Spleen (tissue), 11 donors: ENCODE data around the gene TBX1. TPM values are rescaled to one million over a fixed set of nuclear protein-coding genes. Genes with fewer than 3 reads are reported as not detected.

ENCODE experiments used
- DNase-seq: peaks from one replicate; pipeline ENCODE4 v3.0.0-alpha.2; 2020
- H3K27ac ChIP-seq, 8 donors: fragments of 200-600 bp; sonication (generic) in 7 of 8; 1 replicate in 4 of 8; 2 replicates in 4 of 8; pipeline versions ENCODE4 v1.5.0 to v1.8.0; 2016 to 2021; ENCODE audit warnings: inconsistent platforms in 4 of 8, mild to moderate bottlenecking in 4 of 8, moderate library complexity in 1 of 8
- H3K27me3 ChIP-seq, 7 donors: fragments of 200-600 bp; sonication (generic) in 6 of 7; replicated peaks in 1 of 7; 1 replicate in 4 of 7; 2 replicates in 3 of 7; pipeline versions ENCODE4 v1.5.0 to v1.8.0; 2016 to 2021; ENCODE audit warnings: inconsistent platforms in 3 of 7, mild to moderate bottlenecking in 1 of 7
- H3K36me3 ChIP-seq, 6 donors: fragments of 200-600 bp; sonication (generic) in 5 of 6; 1 replicate in 4 of 6; 2 replicates in 2 of 6; pipeline versions ENCODE4 v1.5.0 to v1.8.0; 2016 to 2021; ENCODE audit warnings: inconsistent platforms in 2 of 6
- H3K4me1 ChIP-seq, 6 donors: fragments of 200-600 bp; sonication (generic) in 5 of 6; 1 replicate in 3 of 6; 2 replicates in 3 of 6; pipeline versions ENCODE4 v1.5.0 to v1.8.0; 2016 to 2021; ENCODE audit warnings: inconsistent platforms in 3 of 6
- H3K4me3 ChIP-seq, 8 donors: fragments of 200-600 bp; sonication (generic) in 7 of 8; 1 replicate in 4 of 8; 2 replicates in 4 of 8; pipeline versions ENCODE4 v1.5.0 to v1.8.0; 2016 to 2021; ENCODE audit warnings: inconsistent platforms in 4 of 8, mild to moderate bottlenecking in 4 of 8, moderate library complexity in 2 of 8
- H3K9me3 ChIP-seq, 8 donors: fragments of 200-600 bp; sonication (generic) in 7 of 8; 1 replicate in 4 of 8; 2 replicates in 4 of 8; pipeline versions ENCODE4 v1.5.0 to v1.8.0; 2016 to 2021; ENCODE audit warnings: inconsistent platforms in 4 of 8
- CTCF ChIP-seq, 11 experiments: fragments of 200-600 bp in 7 of 11; fragments of 450-650 bp in 4 of 11; sonication (generic) in 4 of 11; IDR thresholded peaks in 8 of 11; conservative IDR thresholded peaks in 3 of 11; 1 replicate in 7 of 11; 2 replicates in 4 of 11; pipeline versions ENCODE4 v1.4.0 to v1.8.0; 2016 to 2021; ENCODE audit warnings: antibody characterized with exemption in 11 of 11, inconsistent platforms in 4 of 11, mild to moderate bottlenecking in 1 of 11
- POLR2A ChIP-seq, 3 donors: fragments of 450-650 bp; IDR thresholded peaks; one replicate each; pipeline ENCODE4 v1.5.1; 2017; ENCODE audit warnings: antibody characterized with exemption in 3 of 3, mild to moderate bottlenecking in 1 of 3
- POLR2AphosphoS5 ChIP-seq, 3 donors: sonication (generic); formaldehyde crosslinking; IDR thresholded peaks; one replicate each; pipeline ENCODE4 v1.5.1; 2017; ENCODE audit warnings: antibody characterized with exemption in 3 of 3
- WGBS, 5 donors: extraction: QIAGEN DNeasy Blood & Tissue Kit in 3 of 5; methylation state at CpG; one replicate each; pipeline versions ENCODE4 v1.1.5 to v1.1.7; 2013 to 2018; 5-methylcytosine and 5-hydroxymethylcytosine counted together
- intact Hi-C: fragments of 100-400 bp; cut with DNase I; formaldehyde crosslinking; loops from one replicate; pipeline ENCODE4 v1.15.0; 2023; ENCODE audit warnings: low total_unique reads
- polyA plus RNA-seq, 3 donors: library from polyadenylated mRNA; stranded (reverse); fragments of 200-250 nt; gene quantifications; one replicate each; pipeline ENCODE4 v1.2.1, GENCODE V29; 2013
- total RNA-seq, 7 donors: library from RNA; depleted of rRNA in 3 of 7; stranded (reverse); fragments of >200 nt in 3 of 7; fragmentation: NEBNext Ultra II Directional in 4 of 7; extraction: Animal tissue kit (Norgen Biotek cat#: 25700) in 4 of 7; gene quantifications; one replicate each; pipeline versions ENCODE4 v1.1.0 to v1.2.1, GENCODE V29; 2016 to 2021
- donor health status: healthy with polysubstance abuse.
- donor health status: DM: no; HTN: no; CAD: no; lungs with moderate emphysema.
- donor health status: DM: no; HTN: no; CAD: no.
- donor health status: Bipolar disorder and iron deficiency.
- donor health status: healthy.
- donor health status: DM: no; HTN: no; CAD: no.
- donor health status: DM: yes; HTN: yes; CAD: no.

Gene TBX1
- total and polyA plus RNA-seq, 10 donors, result 0.17 to 10.5 (median 0.70) TPM

- Histone ChIP-seq H3K4me3 (peak overlapping the region in 7 of 8 donors; percentile 38 to 73 (median 45)), H3K9me3 (no peaks in the 10 kb centered on the region), H3K27ac (peak overlapping the region in 6 of 8 donors; percentile 48 to 80 (median 78)), H3K36me3 (no peaks in the 10 kb centered on the region), H3K4me1 (peaks cover 6 to 56% (median 41%) of the 10 kb centered on the region in 6 donors), H3K27me3 (peaks cover 0 to 100% (median 94%) of the 10 kb centered on the region in 7 donors)
- intact Hi-C loops, result no loop called here
- TF ChIP-seq POLR2A (IDR thresholded peaks at IDR 0.05) (no peak), POLR2AphosphoS5 (IDR thresholded peaks at IDR 0.05) (peak in 2 of 3 donors; percentile 45 to 54)
- no peak for DNase-seq
- WGBS, 5 donors, result 1 to 6% (median 2%) methylated on average over 14 to 83 of the region's 83 CpGs
Measured at GRCh38 chr22:19765477-19766239, 5.1 kb downstream of the TBX1 start.

GRCh38 chr22:19766240-19766510 lies 5.6 kb downstream of the TBX1 start:
- DNase-seq, result no peak
- intact Hi-C loops, result no loop called here
- Histone ChIP-seq H3K9me3 (no peaks in the 10 kb centered on the region), H3K36me3 (no peaks in the 10 kb centered on the region), H3K4me1 (peaks cover 6 to 53% (median 39%) of the 10 kb centered on the region in 6 donors), H3K27me3 (peaks cover 0 to 100% (median 97%) of the 10 kb centered on the region in 7 donors), H3K4me3 (peak overlapping the region in 7 of 8 donors; percentile 37 to 73 (median 45)), H3K27ac (peak overlapping the region; percentile 48 to 80 (median 74))
- 0 to 8% (median 2%) methylated on average over 5 to 36 of the region's 36 CpGs; no CpG with 5 or more reads in 1 of the 5 donors for WGBS, 5 donors
- TF ChIP-seq CTCF (IDR thresholded peaks at IDR 0.05 in 8 of 11, conservative IDR thresholded peaks at IDR 0.05 in 3 of 11) (no peak), POLR2AphosphoS5 (IDR thresholded peaks at IDR 0.05) (no peak)

GRCh38 chr22:19766511-19767426 lies 6.2 kb downstream of the TBX1 start:
- WGBS, 5 donors, result 0 to 2% (median 1%) methylated on average over 46 to 103 of the region's 103 CpGs
- Histone ChIP-seq H3K4me1 (peaks cover 6 to 47% (median 35%) of the 10 kb centered on the region in 6 donors), H3K27ac (peak overlapping the region; percentile 48 to 80 (median 74)), H3K27me3 (peaks cover 0 to 100% (median 91%) of the 10 kb centered on the region in 7 donors), H3K36me3 (no peaks in the 10 kb centered on the region), H3K4me3 (peak overlapping the region; percentile 8 to 73 (median 45)), H3K9me3 (no peaks in the 10 kb centered on the region)
- DNase-seq, result peak; percentile 91
- TF ChIP-seq POLR2AphosphoS5 (IDR thresholded peaks at IDR 0.05), result peak in 2 of 3 donors; percentile 49 to 69
- peak in 8 of 11 experiments; percentile 16 to 56 (median 32) for TF ChIP-seq CTCF (IDR thresholded peaks at IDR 0.05 in 8 of 11, conservative IDR thresholded peaks at IDR 0.05 in 3 of 11)
- no peak for TF ChIP-seq POLR2A (IDR thresholded peaks at IDR 0.05)
- intact Hi-C loops, result no loop called here

GRCh38 chr22:19767427-19768341 lies 7.1 kb downstream of the TBX1 start:
- Histone ChIP-seq H3K27me3 (peaks cover 0 to 100% (median 82%) of the 10 kb centered on the region in 7 donors), H3K9me3 (no peaks in the 10 kb centered on the region), H3K27ac (peak overlapping the region; percentile 38 to 80 (median 74)), H3K4me1 (peaks cover 6 to 53% (median 41%) of the 10 kb centered on the region in 6 donors), H3K36me3 (no peaks in the 10 kb centered on the region), H3K4me3 (peak overlapping the region in 7 of 8 donors; percentile 37 to 73 (median 45))
- WGBS, 5 donors, result 16 to 27% (median 19%) methylated on average over 34 to 35 of the region's 35 CpGs
- intact Hi-C loops, result no loop called here
- TF ChIP-seq CTCF (IDR thresholded peaks at IDR 0.05 in 8 of 11, conservative IDR thresholded peaks at IDR 0.05 in 3 of 11), result peak in 2 of 11 experiments; percentile 0 to 21
- TF ChIP-seq POLR2A (IDR thresholded peaks at IDR 0.05), result no peak
- peak; percentile 74 to 83 (median 80) for TF ChIP-seq POLR2AphosphoS5 (IDR thresholded peaks at IDR 0.05)
- peak; percentile 87 for DNase-seq
